Activated naive CD8-positive, alpha-beta T cell (primary cell): ENCODE measurements around the gene FOXN3.

Experiments
- H3K27ac Mint-ChIP-seq: one replicate; pipeline ENCODE4 v1.8.0; 2021; ENCODE audit warnings: mixed read lengths
- H3K27me3 Mint-ChIP-seq: one replicate; pipeline ENCODE4 v1.8.0; 2021; ENCODE audit warnings: mixed read lengths
- H3K36me3 Mint-ChIP-seq: one replicate; pipeline ENCODE4 v1.8.0; 2021; ENCODE audit warnings: mixed read lengths
- H3K4me1 Mint-ChIP-seq: one replicate; pipeline ENCODE4 v1.8.0; 2021; ENCODE audit warnings: low read depth, mixed read lengths
- H3K4me3 Mint-ChIP-seq: one replicate; pipeline ENCODE4 v1.8.0; 2021; ENCODE audit warnings: mild to moderate bottlenecking, mixed read lengths
- H3K9me3 Mint-ChIP-seq: one replicate; pipeline ENCODE4 v1.8.0; 2021; ENCODE audit warnings: low read depth, mixed read lengths

The FOXN3 gene

DNA sequence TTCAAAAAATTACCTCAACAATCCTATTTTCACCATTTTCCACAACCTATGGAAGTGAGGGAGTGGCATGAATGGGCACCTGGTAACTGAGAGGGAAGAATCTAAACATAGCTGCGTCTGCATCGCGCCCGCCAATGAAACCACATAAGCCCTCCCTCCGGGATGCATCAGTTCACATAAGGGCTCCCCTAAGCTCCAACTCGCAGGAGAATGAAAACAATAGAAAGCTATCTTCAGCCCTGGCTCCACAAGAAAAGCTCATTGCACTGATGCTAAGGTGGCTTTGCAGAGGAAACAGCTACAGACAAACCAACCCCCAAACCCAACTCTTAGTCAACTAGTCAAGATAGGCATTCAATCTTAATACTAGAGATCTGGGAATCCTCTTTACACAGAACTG lies 173.3 kb downstream of the FOXN3 start:
- Mint-ChIP-seq H3K27me3 (no peaks in the 10 kb centered on the region), H3K4me1 (peaks cover 81% of the 10 kb centered on the region), H3K36me3 (peaks cover 16% of the 10 kb centered on the region), H3K27ac (no peak overlapping the region), H3K4me3 (no peak overlapping the region), H3K9me3 (no peaks in the 10 kb centered on the region)

DNA sequence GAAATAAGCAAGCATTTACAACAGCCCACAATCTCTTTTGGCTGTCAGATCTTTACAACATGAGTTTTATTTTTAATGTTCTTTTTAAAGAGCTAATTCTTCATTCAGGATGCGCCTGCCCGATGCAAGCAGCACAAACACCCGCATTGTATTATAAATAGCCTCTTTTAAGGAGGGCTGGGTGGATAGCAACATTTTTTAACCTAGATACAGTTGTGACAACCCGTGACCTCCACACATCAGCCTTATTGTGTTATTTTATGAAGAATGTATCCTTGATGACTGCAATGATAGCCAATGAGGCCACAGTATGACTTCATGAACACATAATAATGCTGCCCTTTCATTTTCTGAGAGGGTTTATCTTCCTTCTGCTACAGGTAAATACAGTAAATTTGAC lies 173.7 kb downstream of the FOXN3 start:
- Mint-ChIP-seq H3K4me1 (peaks cover 80% of the 10 kb centered on the region), H3K4me3 (no peak overlapping the region), H3K27me3 (no peaks in the 10 kb centered on the region), H3K27ac (no peak overlapping the region), H3K9me3 (no peaks in the 10 kb centered on the region), H3K36me3 (peaks cover 16% of the 10 kb centered on the region)

DNA sequence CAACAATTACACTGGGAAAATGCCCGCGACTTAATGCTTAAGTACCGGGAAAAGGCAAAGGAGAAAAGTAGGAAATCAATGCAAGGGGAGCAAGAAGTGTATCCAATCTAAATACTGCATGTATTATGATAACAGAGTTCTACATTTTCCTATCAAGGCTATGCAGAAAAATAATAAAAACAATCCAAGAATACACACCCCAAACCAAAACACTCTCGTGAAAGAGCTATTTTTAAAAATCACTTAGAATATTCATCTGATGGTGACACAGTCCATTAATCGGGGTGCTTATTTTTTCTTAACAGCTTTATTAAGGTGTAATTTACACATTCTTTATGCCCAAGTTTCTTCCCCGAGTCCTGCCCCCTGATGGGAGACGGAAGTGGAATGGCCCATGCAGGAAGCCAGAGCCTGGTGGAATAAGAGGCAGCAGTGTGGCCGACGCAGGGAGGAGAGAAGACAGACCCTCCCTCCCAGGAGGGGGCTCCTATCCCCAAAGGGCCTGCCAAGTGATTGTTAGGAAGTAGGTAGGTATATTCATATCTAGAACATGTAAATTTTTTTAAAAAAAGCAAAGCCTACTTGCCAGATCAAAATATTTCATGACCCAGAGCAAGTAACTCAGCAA lies 174.3 kb downstream of the FOXN3 start:
- Mint-ChIP-seq H3K4me1 (peaks cover 77% of the 10 kb centered on the region), H3K4me3 (no peak overlapping the region), H3K27ac (no peak overlapping the region), H3K36me3 (peaks cover 15% of the 10 kb centered on the region), H3K9me3 (no peaks in the 10 kb centered on the region), H3K27me3 (no peaks in the 10 kb centered on the region)

DNA sequence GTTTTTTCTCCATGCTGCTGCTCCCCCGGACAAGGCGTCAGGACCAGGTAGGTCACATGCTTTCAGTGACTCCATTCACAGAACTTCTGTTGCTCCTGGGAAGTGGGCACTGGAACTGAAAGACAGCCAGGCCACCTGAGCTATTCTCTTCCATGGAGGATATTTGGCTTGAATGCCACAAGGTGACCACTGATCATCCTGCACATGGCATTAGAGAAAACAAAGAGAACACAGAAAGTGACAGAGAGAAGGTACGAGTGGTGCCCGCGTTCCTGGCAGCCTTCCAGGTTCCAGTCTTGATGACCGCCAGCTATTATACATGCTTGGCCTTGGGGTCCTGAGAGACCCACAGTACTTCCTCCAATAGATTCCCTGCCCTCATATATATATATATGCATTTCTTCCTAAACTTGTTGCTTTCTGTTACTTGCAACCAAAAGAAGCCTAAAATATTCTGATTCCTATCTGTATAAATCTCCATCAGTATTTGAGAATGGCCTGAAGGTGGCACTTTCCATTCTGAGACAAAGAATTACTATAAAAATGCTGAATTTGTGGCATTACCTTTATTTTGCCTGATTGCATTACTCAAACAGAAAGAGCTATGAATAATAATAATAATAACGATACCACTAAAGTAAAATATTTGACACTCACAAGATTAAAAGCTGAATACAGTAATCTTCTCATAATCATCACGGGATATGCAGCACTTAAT lies 174.9 kb downstream of the FOXN3 start:
- no peak overlapping the region for H3K4me3 Mint-ChIP-seq
- H3K27ac Mint-ChIP-seq: peak overlapping the region; percentile 22
- peaks cover 76% of the 10 kb centered on the region for H3K4me1 Mint-ChIP-seq

DNA sequence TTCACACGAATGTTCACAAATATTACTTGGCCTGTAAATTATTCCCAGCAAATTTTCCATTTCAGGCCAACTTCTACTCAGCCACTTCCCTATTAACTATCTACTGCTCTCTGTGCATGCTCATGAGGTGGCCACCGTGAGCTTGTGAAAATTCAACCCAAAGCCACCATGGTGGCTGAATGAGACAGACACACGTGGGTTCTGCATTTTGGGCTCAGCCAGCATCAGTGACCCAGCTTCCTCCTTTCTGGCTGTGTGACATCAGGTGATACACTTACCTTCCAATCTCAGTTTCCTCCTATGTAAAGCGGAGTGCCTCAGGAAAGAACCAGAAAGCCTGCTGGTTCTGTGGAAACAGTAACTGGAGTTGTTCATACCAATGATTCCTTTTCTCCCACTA lies 175.8 kb downstream of the FOXN3 start:
- Mint-ChIP-seq H3K27ac (peak overlapping the region; percentile 54), H3K27me3 (no peaks in the 10 kb centered on the region), H3K4me3 (no peak overlapping the region), H3K4me1 (peaks cover 73% of the 10 kb centered on the region), H3K9me3 (no peaks in the 10 kb centered on the region), H3K36me3 (peaks cover 17% of the 10 kb centered on the region)

More for the DNA sequence above, 174.9 kb downstream of the FOXN3 start:
- peaks cover 16% of the 10 kb centered on the region for H3K36me3 Mint-ChIP-seq
- no peaks in the 10 kb centered on the region for H3K27me3 Mint-ChIP-seq
- no peaks in the 10 kb centered on the region for H3K9me3 Mint-ChIP-seq

DNA sequence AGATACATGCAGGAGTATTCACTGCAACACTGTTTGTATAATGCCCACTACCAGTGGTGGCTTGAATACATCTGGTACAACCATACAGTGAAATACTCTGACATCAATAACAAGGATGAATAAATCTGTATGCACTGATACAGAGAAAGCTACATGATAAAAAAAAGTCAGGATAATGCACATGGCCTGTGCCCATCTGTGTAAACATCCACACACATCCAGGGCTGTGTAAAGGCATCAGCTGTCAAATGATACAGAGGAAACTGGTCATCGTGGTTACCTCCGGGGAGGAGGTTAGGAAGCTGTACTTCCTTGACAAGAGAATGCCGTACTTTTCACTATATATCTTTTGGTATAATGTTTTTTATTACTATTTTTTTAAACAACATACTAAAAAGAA lies 176.6 kb downstream of the FOXN3 start:
- H3K4me1 Mint-ChIP-seq: peaks cover 65% of the 10 kb centered on the region
- H3K9me3 Mint-ChIP-seq: no peaks in the 10 kb centered on the region
- H3K27me3 Mint-ChIP-seq: no peaks in the 10 kb centered on the region
- peak overlapping the region; percentile 34 for H3K27ac Mint-ChIP-seq
- peaks cover 17% of the 10 kb centered on the region for H3K36me3 Mint-ChIP-seq
- no peak overlapping the region for H3K4me3 Mint-ChIP-seq

DNA sequence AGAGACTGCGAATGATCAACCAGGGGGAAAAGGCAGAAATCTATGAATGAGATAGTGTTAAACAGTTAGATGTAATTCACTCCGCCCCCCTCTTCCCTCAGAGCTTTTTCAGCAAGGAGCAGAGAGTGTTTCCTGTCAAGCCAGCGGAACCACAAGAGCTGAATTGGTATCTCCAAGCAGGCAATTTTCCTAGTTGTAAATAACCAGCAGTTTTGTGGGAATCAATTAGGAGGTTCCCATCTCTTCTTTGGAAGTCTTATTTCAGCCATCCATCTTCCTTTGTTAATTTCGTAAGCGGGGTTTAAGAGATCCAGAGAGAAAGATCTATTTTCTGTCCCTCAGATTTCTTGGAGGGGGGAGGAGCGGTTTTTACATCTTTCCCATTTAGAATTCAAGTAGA lies 178.0 kb downstream of the FOXN3 start:
- H3K4me3 Mint-ChIP-seq: no peak overlapping the region
- no peaks in the 10 kb centered on the region for H3K9me3 Mint-ChIP-seq
- H3K36me3 Mint-ChIP-seq: peaks cover 20% of the 10 kb centered on the region
- peaks cover 61% of the 10 kb centered on the region for H3K4me1 Mint-ChIP-seq
- H3K27me3 Mint-ChIP-seq: no peaks in the 10 kb centered on the region
- H3K27ac Mint-ChIP-seq: no peak overlapping the region

DNA sequence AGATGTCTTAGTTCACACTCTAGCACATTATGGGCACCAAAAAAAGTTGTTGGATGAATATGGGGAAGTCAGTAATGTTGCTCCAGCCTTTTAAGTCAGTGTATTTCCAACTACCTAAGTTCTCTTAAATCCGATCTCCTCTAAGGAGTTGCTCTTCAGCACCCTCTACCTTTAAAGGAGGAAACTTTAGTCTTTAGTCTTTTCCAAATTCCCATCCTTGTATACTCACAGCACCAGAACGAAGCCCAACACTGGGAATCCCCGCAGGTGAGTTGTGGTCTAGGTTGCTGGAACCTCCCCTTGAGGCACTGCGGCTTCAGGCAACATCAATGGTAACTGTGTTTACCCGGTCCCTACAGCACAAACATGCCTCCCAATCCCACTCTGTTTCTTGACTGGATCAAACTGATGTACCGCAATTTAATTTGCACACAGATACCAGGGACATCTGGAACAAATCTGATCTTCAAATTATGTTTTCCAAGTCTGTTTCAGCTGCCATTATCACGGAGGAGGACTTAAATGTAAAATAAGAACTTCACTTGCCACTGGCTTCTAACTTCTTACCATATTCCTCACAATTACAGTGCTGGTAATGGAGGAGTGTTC lies 179.0 kb downstream of the FOXN3 start:
- Mint-ChIP-seq H3K27ac (peak overlapping the region; percentile 23), H3K36me3 (peaks cover 20% of the 10 kb centered on the region), H3K9me3 (no peaks in the 10 kb centered on the region), H3K4me1 (peaks cover 64% of the 10 kb centered on the region), H3K27me3 (no peaks in the 10 kb centered on the region), H3K4me3 (no peak overlapping the region)

DNA sequence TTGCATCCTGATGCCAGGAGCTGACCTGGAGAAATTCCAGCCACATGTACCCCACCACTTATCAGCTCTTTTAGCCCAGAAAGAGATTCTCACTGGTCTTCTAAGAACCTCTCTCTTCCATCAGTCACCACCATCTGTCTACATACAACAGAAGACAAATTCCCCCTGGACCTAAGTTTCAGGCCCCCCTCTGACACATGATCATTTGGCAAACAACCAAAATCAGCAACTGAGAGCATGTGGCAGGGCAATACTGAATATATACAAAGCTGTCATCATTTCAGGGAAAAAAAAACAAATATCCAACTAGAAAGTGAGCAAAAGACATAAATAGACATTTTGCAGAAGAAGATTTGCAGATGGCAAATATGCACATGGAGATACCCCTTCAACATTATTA lies 180.2 kb downstream of the FOXN3 start:
- Mint-ChIP-seq H3K9me3 (no peaks in the 10 kb centered on the region), H3K27ac (no peak overlapping the region), H3K4me3 (no peak overlapping the region), H3K27me3 (no peaks in the 10 kb centered on the region), H3K36me3 (peaks cover 20% of the 10 kb centered on the region), H3K4me1 (peaks cover 63% of the 10 kb centered on the region)

DNA sequence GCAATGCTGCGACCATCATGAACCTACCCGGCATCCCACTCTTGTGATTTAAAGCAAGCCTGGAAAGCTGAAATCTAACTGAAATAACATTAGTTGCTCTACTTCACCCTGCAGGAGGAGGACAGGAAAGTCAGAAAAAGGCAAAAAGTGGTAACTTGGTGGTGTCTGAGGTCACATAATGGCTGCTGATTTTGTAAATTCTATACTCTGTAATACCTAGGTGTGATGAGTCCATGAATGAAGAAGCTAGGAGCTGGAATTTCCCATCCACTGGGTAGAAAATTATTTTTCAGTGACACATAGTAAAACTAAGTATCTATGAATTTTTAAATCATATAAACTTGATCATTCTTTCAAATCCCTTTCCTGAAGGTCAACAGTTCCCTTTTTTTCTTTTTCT lies 183.8 kb downstream of the FOXN3 start:
- no peak overlapping the region for H3K27ac Mint-ChIP-seq
- no peaks in the 10 kb centered on the region for H3K27me3 Mint-ChIP-seq
- H3K4me3 Mint-ChIP-seq: no peak overlapping the region
- peaks cover 65% of the 10 kb centered on the region for H3K4me1 Mint-ChIP-seq
- no peaks in the 10 kb centered on the region for H3K9me3 Mint-ChIP-seq
- H3K36me3 Mint-ChIP-seq: peaks cover 16% of the 10 kb centered on the region

DNA sequence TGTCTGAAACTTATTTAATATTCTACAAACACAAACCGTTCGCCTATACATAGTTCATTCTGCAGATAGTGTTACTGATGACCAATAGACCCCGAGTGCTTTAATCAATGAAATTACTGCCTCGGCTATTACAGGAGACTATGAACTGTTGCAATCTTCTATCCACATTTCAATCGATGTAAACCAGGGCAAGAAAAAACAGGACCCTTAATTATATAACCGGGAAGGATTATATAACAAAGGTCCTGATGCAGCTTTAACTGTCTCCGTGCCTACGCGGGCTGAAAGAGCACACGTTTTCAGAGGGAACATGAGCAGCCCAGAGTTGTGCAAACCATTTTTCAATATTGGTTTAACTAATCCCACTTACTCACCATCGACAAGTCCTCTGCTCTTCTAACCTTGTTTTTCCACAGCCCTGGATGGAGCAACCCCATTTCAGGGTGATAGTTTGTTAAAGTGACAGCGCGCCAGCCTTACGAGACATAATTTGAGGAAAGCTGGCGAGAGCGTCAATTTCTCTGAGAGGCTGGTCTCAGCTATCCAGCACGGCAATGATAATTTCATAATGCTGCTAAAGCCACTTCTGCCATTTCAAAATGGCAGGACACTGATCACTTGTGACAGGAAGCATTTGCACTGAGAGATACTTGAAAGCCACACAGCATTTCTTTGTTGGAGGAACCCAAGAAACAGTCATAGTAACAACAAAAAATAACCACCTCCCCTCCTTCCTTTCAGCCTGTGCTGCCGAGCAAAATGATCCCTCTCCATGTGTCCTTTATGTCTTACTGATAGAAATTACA lies 184.6 kb downstream of the FOXN3 start:
- Mint-ChIP-seq H3K9me3 (no peaks in the 10 kb centered on the region), H3K4me3 (no peak overlapping the region), H3K4me1 (peaks cover 68% of the 10 kb centered on the region), H3K36me3 (peaks cover 12% of the 10 kb centered on the region), H3K27ac (no peak overlapping the region), H3K27me3 (no peaks in the 10 kb centered on the region)

DNA sequence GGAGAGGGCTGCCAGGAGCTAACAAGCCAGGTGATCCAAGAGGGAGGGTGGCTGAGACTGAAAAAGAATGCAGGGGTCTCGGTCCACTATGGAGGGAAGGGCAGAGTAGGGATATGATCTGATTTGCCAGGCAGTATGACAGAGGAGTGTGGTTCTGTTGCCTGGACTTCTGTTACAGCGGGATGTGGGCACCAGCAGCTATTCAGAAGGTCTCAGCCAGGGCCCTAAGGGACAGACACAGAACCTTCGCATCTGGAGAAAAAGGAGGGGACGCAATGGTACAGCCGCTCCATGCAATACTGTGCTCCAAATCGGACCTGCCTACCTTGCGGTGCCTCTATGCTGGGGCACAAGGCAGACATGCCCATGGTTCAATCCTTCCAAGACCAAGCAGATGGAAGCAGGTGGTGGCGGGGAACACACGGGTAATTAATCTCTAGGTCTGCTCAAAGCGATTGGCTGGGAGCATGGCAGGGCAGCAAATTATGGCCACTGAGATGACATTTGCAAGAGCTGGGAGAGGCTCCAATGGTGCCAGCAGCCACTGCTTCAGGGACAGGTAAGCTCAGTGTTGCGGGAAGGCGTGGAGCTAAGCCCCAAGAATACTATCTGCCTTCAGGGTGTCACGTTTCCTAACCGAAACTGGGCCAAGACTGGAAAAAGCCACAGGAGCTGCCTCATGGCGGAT lies 185.5 kb downstream of the FOXN3 start:
- Mint-ChIP-seq H3K4me1 (peaks cover 71% of the 10 kb centered on the region), H3K27ac (peak overlapping the region; percentile 19), H3K4me3 (no peak overlapping the region)

DNA sequence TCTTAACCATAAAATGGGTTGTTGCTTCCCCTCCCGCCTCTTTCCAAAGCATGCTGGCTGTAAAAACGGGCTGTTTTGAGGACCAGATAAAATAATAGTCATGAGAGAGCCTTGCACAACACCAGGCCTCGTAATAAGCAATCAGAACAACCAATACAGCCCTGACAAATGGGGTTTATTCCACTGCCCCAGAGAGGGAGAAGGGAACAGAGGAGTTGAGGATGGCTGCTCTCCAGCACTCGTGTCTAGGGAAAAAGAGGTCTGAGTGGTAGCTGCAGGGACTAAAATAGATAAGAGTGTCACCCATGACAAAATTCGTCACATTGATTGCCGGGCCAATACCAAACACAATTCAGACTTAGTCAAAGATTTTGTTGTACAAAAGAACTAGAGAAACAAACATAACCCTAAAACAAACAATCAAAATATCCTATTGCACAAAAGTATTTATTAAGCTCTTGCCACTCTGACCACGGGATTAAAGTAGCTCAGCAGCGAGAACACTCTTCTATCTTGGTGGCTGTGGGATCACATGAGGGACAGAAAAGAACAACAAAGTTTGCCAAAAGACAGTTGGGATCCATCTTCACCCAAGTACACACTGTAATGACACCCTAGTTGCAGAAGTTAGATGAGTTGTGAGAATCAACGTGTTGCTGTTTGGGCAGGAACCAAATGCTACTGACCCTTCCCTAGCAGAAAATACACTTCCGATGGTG lies 188.0 kb downstream of the FOXN3 start:
- peak overlapping the region; percentile 43 for H3K27ac Mint-ChIP-seq
- H3K9me3 Mint-ChIP-seq: no peaks in the 10 kb centered on the region
- no peaks in the 10 kb centered on the region for H3K27me3 Mint-ChIP-seq
- peaks cover 78% of the 10 kb centered on the region for H3K4me1 Mint-ChIP-seq
- no peak overlapping the region for H3K4me3 Mint-ChIP-seq
- H3K36me3 Mint-ChIP-seq: peaks cover 8% of the 10 kb centered on the region

More for the DNA sequence above, 185.5 kb downstream of the FOXN3 start:
- H3K9me3 Mint-ChIP-seq: no peaks in the 10 kb centered on the region
- no peaks in the 10 kb centered on the region for H3K27me3 Mint-ChIP-seq
- peaks cover 8% of the 10 kb centered on the region for H3K36me3 Mint-ChIP-seq

DNA sequence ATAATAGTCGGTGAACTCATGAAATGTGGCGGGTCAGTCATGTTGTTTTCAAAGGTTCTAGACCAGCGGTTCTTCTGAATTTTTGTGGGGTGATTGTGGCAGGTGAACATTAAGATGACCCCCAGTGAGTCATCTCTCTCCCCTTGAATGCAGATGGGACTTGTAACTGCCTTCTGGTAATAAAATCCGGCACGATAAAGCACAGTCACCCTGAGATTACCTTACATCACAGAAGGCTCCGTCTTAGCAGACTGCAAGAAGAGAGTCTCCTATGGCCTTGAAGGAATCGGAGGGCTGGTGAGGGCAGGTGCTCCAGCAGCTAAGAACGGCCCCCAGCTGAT lies 189.6 kb downstream of the FOXN3 start:
- peaks cover 71% of the 10 kb centered on the region for H3K4me1 Mint-ChIP-seq
- no peaks in the 10 kb centered on the region for H3K9me3 Mint-ChIP-seq
- H3K4me3 Mint-ChIP-seq: no peak overlapping the region
- H3K36me3 Mint-ChIP-seq: peaks cover 11% of the 10 kb centered on the region
- peak overlapping the region; percentile 85 for H3K27ac Mint-ChIP-seq
- H3K27me3 Mint-ChIP-seq: no peaks in the 10 kb centered on the region
